Activated T-cell treated with anti-CD3 and anti-CD28 coated beads, Interleukin-2, amount 50 U/mL, for 4 hours (primary cell): Measurements from ENCODE around the gene WLS. TPM values are rescaled to one million over a fixed set of nuclear protein-coding genes. Genes with fewer than 3 reads are reported as not detected.

ENCODE experiments used
- ATAC-seq, 2 donors: fragments of 200-7000 bp; cut with Tn5 transposase; one replicate each; pipeline ENCODE4 v1.10.0; 2021
- DNase-seq: peaks from one replicate; pipeline ENCODE4 v3.0.0-alpha.2; 2020
- H3K27me3 Mint-ChIP-seq: one replicate; pipeline ENCODE4 v1.8.0; 2021; ENCODE audit warnings: low read depth, mixed read lengths
- H3K36me3 Mint-ChIP-seq: one replicate; pipeline ENCODE4 v1.8.0; 2022; ENCODE audit warnings: mixed read lengths; ENCODE audit not compliant: insufficient read depth
- H3K4me1 Mint-ChIP-seq: one replicate; pipeline ENCODE4 v1.8.0; 2021; ENCODE audit warnings: low read depth, mixed read lengths
- H3K4me3 Mint-ChIP-seq: one replicate; pipeline ENCODE4 v1.8.0; 2021; ENCODE audit warnings: mild to moderate bottlenecking, moderate library complexity, mixed read lengths
- H3K9me3 Mint-ChIP-seq: one replicate; pipeline ENCODE4 v1.8.0; 2021; ENCODE audit warnings: mixed read lengths
- total RNA-seq, 3 donors: library from RNA; stranded (reverse); gene quantifications; one replicate each; pipeline ENCODE4 v1.2.1, GENCODE V29; 2021

Gene WLS
- total RNA-seq, 3 donors from 2014 or later = 0.23 to 0.33 (median 0.32) TPM

DNA sequence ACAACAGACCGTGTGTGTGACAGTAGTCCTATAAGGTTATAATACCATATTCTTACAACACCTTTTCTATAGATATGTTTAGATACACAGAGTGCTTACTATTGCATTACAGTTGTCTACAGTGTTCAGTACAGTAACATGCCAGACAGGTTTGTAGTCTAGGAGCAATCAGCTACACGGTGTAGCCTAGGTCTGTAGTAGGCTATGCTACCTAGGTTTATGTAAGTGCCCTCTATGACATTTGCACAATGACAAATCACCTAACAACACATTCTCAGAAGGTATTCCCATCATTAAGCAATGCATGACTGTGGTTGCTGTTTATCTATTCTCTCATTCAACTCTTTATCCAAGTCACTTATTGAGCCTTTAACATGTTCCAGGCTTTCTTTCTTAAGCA lies 1.8 kb upstream of the WLS start:
- DNase-seq = no peak
- peaks cover 49% of the 10 kb centered on the region for H3K27me3 Mint-ChIP-seq
- peaks cover 7% of the 10 kb centered on the region for H3K4me1 Mint-ChIP-seq
- no peak for ATAC-seq
- H3K9me3 Mint-ChIP-seq = no peaks in the 10 kb centered on the region
- no peaks in the 10 kb centered on the region for H3K36me3 Mint-ChIP-seq
- H3K4me3 Mint-ChIP-seq = no peak overlapping the region

DNA sequence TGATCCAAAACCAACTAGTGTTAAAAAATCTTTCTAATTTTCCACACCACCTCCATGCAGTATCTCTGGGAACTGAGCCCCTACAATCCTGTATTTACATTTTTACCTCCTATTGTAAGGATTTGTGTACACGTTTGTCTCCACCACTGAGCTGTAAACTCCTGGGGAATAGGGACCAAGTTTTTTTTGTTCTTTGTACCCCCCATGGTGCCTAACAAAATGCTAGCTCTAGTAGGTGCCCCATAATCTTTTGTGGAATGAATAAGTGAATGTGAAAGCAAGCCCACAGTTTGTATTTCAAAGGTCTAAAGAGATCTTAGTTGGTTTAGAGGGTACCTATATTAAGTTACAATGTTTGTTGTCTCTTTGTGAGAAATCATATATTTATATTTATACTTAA lies 879 bp upstream of the WLS start:
- no peaks in the 10 kb centered on the region for H3K36me3 Mint-ChIP-seq
- H3K27me3 Mint-ChIP-seq = peaks cover 49% of the 10 kb centered on the region
- H3K9me3 Mint-ChIP-seq = no peaks in the 10 kb centered on the region
- no peak overlapping the region for H3K4me3 Mint-ChIP-seq
- peaks cover 7% of the 10 kb centered on the region for H3K4me1 Mint-ChIP-seq
- no peak for DNase-seq
- ATAC-seq = no peak

DNA sequence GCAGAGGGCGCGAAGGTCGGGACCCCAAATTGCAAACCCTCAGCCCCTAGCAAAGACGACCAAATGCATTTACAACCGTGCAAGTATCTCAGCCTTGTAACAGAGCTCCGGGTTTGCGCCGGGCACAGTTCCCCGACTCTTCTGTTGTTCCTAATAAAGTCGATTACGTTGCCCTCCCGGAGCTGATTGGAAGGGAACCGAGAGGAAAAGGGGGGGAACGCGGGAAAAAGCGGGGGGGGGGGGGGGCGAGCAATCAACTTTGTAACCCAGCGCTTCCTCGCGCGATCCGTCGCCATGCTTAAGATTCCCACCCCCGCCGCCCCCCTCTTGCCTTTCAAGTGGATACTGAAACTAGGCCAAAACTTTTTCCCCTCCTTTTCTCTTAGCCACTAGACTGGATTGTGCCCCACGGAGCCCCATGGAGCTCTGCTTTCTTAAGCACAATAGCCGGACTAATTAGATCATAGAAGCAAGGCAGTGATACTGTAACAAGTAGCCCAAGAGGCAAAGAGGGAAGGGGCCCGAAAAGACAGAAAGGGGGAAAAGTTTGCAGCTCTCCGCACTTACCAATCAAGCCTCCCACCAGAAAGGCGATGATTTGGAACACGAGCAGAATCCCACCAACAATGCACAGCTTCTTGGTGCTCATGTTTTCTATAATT lies 565 bp downstream of the WLS start:
- no peak for ATAC-seq
- Mint-ChIP-seq H3K36me3 (no peaks in the 10 kb centered on the region), H3K9me3 (no peaks in the 10 kb centered on the region), H3K4me3 (no peak overlapping the region), H3K4me1 (peaks cover 7% of the 10 kb centered on the region), H3K27me3 (peaks cover 50% of the 10 kb centered on the region)
- no peak for DNase-seq

DNA sequence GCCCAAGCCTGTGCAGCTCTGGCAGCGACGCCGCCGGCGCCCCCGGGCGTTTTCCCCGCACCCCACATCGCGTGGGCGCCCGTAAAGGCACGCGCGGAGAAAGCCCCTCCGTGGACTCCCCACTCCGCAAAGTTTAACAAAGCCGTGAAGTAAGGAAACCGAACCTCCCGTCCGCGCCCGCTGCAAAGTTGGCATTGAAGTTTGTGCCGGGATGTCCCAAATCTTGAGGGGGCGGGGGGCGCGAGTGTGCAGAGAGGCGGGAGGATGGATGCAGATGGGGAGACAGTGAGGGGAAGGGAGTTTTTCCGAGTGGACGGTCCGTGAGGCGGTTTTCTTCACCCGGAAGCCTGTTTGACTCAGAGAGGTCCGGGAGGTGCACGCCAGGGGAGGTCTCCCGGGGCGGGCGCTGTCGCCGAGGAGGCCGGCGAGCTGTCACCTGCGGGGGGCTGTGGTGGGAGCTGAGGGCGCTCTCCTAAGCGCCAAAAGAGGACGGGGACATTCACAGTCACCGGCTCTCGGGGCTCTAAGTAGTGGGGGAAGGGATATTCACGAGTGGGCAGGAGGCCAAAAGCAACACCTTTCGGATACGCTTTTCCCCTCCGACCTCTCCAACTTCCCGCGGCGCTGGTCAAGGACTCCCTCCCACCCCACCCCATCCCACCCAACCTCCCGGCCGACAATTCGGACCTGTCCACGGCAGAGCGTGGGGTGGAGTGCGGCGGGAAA lies 1.3 kb downstream of the WLS start:
- H3K4me1 Mint-ChIP-seq = peaks cover 7% of the 10 kb centered on the region
- no peak overlapping the region for H3K4me3 Mint-ChIP-seq
- ATAC-seq = peak in 1 of 2 donors; percentile 27
- peaks cover 53% of the 10 kb centered on the region for H3K27me3 Mint-ChIP-seq
- no peaks in the 10 kb centered on the region for H3K9me3 Mint-ChIP-seq
- H3K36me3 Mint-ChIP-seq = no peaks in the 10 kb centered on the region
- DNase-seq = no peak

DNA sequence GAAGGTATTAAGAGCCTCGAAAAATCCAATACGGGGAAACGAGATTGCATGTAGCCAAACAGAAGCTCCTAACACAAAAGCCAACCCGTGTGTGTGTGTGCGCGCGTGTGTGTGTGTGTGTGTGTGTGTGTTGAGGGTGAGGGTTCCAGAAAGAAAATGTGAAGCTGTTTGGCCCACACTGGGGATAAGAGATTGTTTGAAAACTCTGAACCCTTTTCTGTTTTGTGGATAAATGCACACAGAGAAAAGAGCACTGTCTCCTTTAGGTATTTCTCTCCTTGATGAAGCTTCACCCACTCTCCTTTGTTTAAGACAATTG lies 1.9 kb downstream of the WLS start:
- H3K27me3 Mint-ChIP-seq = peaks cover 53% of the 10 kb centered on the region
- no peak overlapping the region for H3K4me3 Mint-ChIP-seq
- peaks cover 7% of the 10 kb centered on the region for H3K4me1 Mint-ChIP-seq
- no peaks in the 10 kb centered on the region for H3K9me3 Mint-ChIP-seq
- no peaks in the 10 kb centered on the region for H3K36me3 Mint-ChIP-seq
- DNase-seq (no peak), ATAC-seq (no peak)

DNA sequence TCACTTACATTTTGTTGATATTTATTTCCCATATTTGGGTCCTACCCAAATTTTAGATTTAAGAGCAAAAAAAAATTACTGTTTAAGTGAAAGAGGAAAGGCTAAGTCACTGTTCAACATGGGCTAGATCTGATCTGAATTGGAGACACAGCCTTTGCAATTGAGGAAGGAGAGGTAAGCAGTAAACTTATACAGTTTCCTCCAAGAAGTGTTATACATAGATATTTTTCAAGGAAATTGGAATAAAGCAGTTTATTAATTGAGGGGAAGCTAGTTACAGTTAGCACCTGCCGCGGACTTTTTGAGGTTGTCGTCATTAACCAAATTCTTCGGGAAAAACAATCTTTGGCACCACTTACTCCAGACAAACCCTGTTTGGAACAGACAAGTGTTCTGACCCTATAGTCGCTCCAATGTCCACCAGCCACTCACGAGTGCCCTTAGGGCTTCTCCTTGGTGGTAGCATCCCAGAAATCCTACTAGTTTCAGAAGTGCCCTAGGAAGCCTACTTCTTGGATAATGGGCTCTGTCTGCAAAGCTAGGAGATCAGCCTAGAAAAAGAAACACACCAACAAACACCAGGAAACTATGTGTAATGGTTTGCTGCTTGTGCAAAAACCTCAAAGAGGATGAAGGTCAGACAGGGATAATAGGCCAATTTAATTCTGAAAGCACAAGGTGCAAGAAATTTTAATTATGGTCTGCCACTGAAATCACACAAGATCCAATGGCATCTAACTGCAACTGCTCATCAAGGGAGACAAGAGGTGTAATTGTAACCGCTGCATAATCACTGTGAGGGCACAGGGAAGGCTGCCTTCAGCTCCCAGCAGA lies 2.5 kb downstream of the WLS start:
- no peaks in the 10 kb centered on the region for H3K36me3 Mint-ChIP-seq
- peaks cover 7% of the 10 kb centered on the region for H3K4me1 Mint-ChIP-seq
- peaks cover 49% of the 10 kb centered on the region for H3K27me3 Mint-ChIP-seq
- DNase-seq = no peak
- H3K9me3 Mint-ChIP-seq = no peaks in the 10 kb centered on the region
- no peak overlapping the region for H3K4me3 Mint-ChIP-seq
- no peak for ATAC-seq

DNA sequence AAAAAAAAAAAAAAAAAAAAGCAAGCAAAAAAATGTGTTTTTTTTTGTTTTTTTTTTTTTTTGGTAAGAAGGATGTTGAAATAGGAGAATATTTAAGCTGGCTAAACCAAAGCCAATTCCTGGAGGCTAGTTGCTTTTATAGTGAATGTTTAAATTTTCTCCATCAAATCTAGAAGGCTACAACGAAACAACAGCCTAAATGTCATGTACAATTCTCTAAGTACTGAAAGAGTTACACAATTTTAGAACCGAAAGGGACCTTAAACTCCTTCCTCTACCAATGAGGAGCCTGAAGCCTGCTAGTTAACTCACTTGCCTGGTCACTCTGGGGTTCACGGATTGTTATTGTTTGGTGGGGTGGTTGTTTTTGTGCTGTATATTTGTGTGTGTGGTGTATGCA lies 3.5 kb downstream of the WLS start:
- Mint-ChIP-seq H3K4me3 (no peak overlapping the region), H3K27me3 (peaks cover 41% of the 10 kb centered on the region), H3K9me3 (no peaks in the 10 kb centered on the region), H3K36me3 (no peaks in the 10 kb centered on the region), H3K4me1 (peaks cover 7% of the 10 kb centered on the region)
- ATAC-seq = no peak
- DNase-seq = no peak

DNA sequence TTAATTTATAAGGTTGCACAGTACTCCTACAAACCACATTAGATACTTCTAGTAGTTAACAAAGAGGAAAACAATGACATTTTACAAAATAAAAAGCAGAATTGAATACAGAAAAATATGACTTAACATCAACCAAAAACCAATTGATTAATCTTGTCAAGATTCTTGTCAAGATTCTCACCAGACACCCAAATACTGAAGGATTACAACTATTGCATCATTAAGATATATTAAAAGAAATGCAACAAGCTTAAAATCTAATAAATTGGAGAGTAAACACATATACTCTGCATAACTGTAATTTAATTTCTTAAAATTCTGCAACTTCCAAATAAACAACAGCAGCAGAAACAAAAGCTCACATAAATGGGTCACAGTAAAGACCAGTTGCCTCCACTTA lies 4.7 kb downstream of the WLS start:
- Mint-ChIP-seq H3K9me3 (no peaks in the 10 kb centered on the region), H3K36me3 (no peaks in the 10 kb centered on the region), H3K27me3 (peaks cover 29% of the 10 kb centered on the region), H3K4me3 (no peak overlapping the region), H3K4me1 (peaks cover 5% of the 10 kb centered on the region)
- ATAC-seq (no peak), DNase-seq (no peak)

DNA sequence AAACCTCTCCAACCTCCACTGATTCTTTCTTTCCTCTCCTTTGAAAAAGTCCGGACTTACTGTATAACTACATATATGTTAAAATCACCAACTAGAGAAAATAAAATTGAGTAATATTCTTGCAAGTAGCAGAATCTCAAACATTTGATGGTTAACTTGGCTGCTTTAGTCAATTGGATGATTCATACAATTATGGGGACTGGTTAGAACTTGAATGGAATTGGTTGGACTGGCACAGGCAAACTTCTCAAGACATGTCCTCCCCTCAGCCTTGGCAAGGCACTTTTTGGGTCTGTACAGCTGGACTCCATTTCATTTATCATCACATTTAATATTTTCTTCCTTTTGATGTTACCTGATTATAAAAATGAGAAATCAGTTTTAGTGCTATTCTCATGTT lies 6.5 kb downstream of the WLS start:
- Mint-ChIP-seq H3K4me1 (peaks cover 3% of the 10 kb centered on the region), H3K36me3 (no peaks in the 10 kb centered on the region), H3K27me3 (peaks cover 18% of the 10 kb centered on the region), H3K9me3 (no peaks in the 10 kb centered on the region), H3K4me3 (no peak overlapping the region)
- ATAC-seq (no peak), DNase-seq (no peak)

DNA sequence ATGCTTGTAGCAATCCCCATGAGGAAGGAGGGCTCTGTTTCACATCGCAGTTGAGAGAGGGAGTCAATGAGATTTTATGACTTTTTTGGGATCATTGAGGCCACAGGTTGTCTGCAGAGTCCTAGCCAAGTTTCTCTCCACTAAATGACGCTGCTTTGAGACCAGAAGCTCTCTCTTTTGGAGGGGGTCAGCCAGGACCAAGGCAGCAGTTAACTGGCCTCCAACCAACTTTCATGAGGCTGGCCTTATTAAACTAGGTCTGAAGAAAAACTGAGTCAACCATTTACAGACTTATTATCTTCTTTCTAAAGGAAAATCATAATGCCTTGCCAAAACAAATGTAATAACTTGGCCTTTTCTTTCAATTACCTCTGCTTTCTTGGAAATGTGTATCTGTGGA lies 8.6 kb downstream of the WLS start:
- no peaks in the 10 kb centered on the region for H3K9me3 Mint-ChIP-seq
- DNase-seq (no peak), ATAC-seq (no peak)
- H3K36me3 Mint-ChIP-seq = no peaks in the 10 kb centered on the region
- peaks cover 4% of the 10 kb centered on the region for H3K27me3 Mint-ChIP-seq
- no peaks in the 10 kb centered on the region for H3K4me1 Mint-ChIP-seq
- no peak overlapping the region for H3K4me3 Mint-ChIP-seq

DNA sequence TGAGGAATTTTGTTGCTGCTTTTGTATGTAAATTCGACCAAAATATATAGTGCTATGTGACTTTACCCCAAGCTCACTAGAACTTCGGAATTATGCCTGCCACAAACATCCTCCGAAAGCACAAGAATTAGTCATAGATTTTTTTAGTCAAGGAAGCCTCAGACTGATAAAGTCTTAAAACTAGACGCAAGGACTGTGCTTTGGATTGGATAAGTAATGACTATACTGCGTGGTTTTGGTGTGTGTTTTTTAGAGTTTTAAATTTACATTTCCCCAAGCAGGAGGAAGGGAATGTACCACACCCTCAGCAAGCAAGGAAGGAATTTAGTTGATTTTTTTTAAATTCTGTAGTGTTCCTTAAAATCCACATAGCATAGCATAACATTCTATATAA lies 10.3 kb downstream of the WLS start:
- no peaks in the 10 kb centered on the region for H3K36me3 Mint-ChIP-seq
- H3K27me3 Mint-ChIP-seq = peaks cover 4% of the 10 kb centered on the region
- no peak for DNase-seq
- H3K4me3 Mint-ChIP-seq = no peak overlapping the region
- H3K9me3 Mint-ChIP-seq = no peaks in the 10 kb centered on the region
- ATAC-seq = no peak
- no peaks in the 10 kb centered on the region for H3K4me1 Mint-ChIP-seq

DNA sequence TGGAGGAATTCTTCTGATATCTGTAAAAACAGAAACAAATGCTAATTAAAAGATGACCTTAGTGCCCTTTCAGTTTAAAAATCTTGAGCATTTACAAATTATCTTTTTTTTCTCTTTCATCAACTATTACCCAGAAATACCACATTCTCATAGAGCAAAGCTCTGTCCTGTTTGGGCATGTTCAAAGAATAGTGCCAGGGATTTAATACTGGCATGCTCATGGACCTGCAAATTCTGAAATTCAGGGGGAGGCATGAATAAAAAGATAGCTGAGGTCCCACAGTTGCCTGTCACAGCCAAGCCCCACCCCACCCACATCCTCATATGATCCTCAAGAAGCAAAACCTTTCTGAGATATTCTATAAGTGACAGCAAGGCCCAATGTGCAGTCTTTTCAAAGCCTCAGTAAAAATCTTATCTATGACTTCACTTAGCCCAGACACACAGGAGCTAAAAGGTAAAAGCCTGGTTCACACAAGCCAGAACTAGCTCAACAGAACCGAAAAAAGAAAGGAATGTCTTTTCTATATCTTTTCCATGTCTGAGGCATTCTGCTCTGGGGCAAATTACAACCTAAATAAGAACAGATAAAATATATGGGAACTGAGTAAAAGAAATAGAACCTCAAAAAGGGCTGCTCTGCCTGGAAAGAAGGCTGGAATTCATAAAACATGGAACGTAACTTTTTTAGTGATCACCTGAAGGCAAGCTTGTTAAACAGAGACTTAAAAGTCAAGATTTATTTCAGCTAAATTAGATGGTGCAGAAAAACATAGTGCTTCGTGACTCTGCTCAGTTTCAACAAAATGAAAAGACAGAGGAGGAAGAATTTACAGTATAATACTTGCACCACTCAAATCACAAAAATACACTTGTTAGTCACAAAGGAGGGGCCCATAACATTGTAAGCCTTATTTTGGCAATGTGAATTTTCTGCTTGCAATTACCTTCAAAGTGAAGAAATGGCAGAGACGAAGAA lies 11.0 kb downstream of the WLS start:
- ATAC-seq = no peak
- DNase-seq = no peak
- no peaks in the 10 kb centered on the region for H3K27me3 Mint-ChIP-seq
- H3K4me1 Mint-ChIP-seq = no peaks in the 10 kb centered on the region
- no peaks in the 10 kb centered on the region for H3K36me3 Mint-ChIP-seq
- no peak overlapping the region for H3K4me3 Mint-ChIP-seq
- no peaks in the 10 kb centered on the region for H3K9me3 Mint-ChIP-seq

DNA sequence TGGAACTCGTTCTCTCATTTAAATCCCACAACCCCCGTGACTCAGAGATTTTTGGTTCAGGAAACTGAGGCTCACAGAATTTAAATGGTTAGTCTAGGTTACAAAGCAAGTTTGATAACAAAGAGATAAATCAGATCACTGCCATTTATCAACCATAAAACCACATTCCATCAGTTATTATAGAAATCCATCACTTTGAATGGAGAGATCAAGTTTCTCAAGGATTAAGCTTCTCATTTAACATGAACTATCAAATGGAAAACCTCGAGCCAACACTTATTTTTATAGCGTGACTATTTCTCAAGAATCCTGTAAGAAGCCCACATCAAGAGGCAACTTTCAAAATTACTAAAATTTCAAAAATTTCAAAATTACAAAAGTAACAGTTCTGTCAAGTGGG lies 11.9 kb downstream of the WLS start:
- no peaks in the 10 kb centered on the region for H3K4me1 Mint-ChIP-seq
- no peak overlapping the region for H3K4me3 Mint-ChIP-seq
- ATAC-seq (no peak), DNase-seq (no peak)
- H3K36me3 Mint-ChIP-seq = no peaks in the 10 kb centered on the region
- H3K27me3 Mint-ChIP-seq = no peaks in the 10 kb centered on the region
- H3K9me3 Mint-ChIP-seq = no peaks in the 10 kb centered on the region

DNA sequence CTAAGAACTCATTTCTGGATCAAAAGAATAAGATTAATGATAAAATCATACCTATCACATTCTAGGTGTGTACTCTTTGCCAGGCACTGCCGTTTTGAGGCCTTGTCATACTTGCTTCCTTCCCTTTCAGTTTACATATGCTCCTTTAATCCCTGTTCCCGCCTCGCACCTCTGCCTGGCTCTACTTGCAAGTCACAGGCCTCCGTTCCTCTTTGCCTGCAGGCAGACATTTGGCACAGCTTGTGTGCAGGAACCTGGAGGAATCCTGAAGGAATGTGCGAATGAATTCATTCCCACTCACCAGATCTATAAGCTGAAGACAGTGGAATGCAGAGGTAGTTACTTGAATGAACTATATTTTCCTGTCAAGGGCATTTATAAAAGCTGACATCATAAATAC lies 13.8 kb downstream of the WLS start:
- Mint-ChIP-seq H3K36me3 (no peaks in the 10 kb centered on the region), H3K27me3 (no peaks in the 10 kb centered on the region), H3K4me3 (no peak overlapping the region), H3K9me3 (no peaks in the 10 kb centered on the region), H3K4me1 (no peaks in the 10 kb centered on the region)
- DNase-seq = no peak
- no peak for ATAC-seq
